ENCODE measurements around the gene TP53. TPM values are rescaled to one million over a fixed set of nuclear protein-coding genes. Genes with fewer than 3 reads are reported as not detected.
A peak's percentile ranks its signal among the peaks of the same experiment; 100 is the strongest.

TP53 gene
- polyA plus RNA-seq, 1 of the 3 experiments (the other 2 are of a cell fraction), result 62.6 TPM

GRCh38 chr17:7652388-7653356, 34.6 kb downstream of the TP53 start:
- CTCF ChIA-PET, result interaction anchor here (1.4 to 6.5 kb wide), 4 partner anchors 19 to 35 kb away, joined by 4 to 55 read pairs (median 18); partner anchors contain the start of genes TP53 and WRAP53

GRCh38 chr17:7651665-7652387, 35.5 kb downstream of the TP53 start:
- H3K36me3 ChIP-seq (replicated peaks in 1 of 2; ENCODE audit: control insufficient read depth in 1 of 2, insufficient read depth in 2 of 2, low read length in 1 of 2), result no peaks in the 10 kb centered on the region
- peaks cover 25% of the 10 kb centered on the region for H3K27me3 ChIP-seq (ENCODE audit: insufficient read depth)
- no peak overlapping the region for H3K9ac ChIP-seq
- H3F3A ChIP-seq (replicated peaks; ENCODE audit: insufficient read depth), result no peaks in the 10 kb centered on the region
- no peaks in the 10 kb centered on the region for H3K9me3 ChIP-seq
- peak overlapping the region; percentile 82 for H3K4me2 ChIP-seq
- H3K9me2 ChIP-seq, result no peaks in the 10 kb centered on the region
- peak; percentile 81 for DNase-seq
- ChIA-PET CTCF (interaction anchor here (0.7 to 6.5 kb wide), 7 partner anchors 12 to 38 kb away, joined by 3 to 55 read pairs (median 6); partner anchors contain the start of genes FXR2, TP53 and WRAP53), POLR2A (interaction anchor here (1.2 to 2.8 kb wide), 5 partner anchors 17 to 35 kb away, joined by 3 to 40 read pairs (median 3); partner anchors contain the start of genes SAT2, TP53 and WRAP53)
- peak overlapping the region; percentile 47 to 50 for H3K4me3 ChIP-seq (ENCODE audit: low read depth in 2 of 2, low read length in 1 of 2)
- H3K27ac ChIP-seq (ENCODE audit: low read depth in 2 of 2, low read length in 1 of 2), result no peak overlapping the region
- peaks cover 0 to 7% of the 10 kb centered on the region in 2 experiments; a peak in 1 of 4 replicates for H3K4me1 ChIP-seq (ENCODE audit: control insufficient read depth in 1 of 2, insufficient read depth in 2 of 2, low read depth in 1 of 2, low read length in 1 of 2)
- H3K79me2 ChIP-seq (ENCODE audit: insufficient read depth), result no peaks in the 10 kb centered on the region
- no peaks in the 10 kb centered on the region for H4K20me1 ChIP-seq (ENCODE audit: insufficient read depth)
- H2AFZ ChIP-seq (ENCODE audit: low read depth), result 0 out of 2 replicates have a peak overlapping the region, but pooled peaks have one; percentile 62
- TF ChIP-seq EP300 (IDR thresholded peaks at IDR 0.05; ENCODE audit: borderline replicate concordance in 1 of 2, low read depth in 1 of 2, low read length in 1 of 2), result no peak
- no peak for TF ChIP-seq FOXM1 (IDR thresholded peaks at IDR 0.05; ENCODE audit: low read depth)
- no peak for TF ChIP-seq TEAD4 (IDR thresholded peaks at IDR 0.05; ENCODE audit: borderline replicate concordance, insufficient read depth)
- TF ChIP-seq, protein P1, sequence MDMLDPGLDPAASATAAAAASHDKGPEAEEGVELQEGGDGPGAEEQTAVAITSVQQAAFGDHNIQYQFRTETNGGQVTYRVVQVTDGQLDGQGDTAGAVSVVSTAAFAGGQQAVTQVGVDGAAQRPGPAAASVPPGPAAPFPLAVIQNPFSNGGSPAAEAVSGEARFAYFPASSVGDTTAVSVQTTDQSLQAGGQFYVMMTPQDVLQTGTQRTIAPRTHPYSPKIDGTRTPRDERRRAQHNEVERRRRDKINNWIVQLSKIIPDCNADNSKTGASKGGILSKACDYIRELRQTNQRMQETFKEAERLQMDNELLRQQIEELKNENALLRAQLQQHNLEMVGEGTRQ (IDR thresholded peaks at IDR 0.05; ENCODE audit: borderline replicate concordance, low read depth, low read length), result no peak
- no peak for TF ChIP-seq JUND (IDR thresholded peaks at IDR 0.05)
- no peak for TF ChIP-seq POLR2AphosphoS5 (IDR thresholded peaks at IDR 0.05; ENCODE audit: low read depth, low read length)
- TF ChIP-seq MEF2A (IDR thresholded peaks at IDR 0.05; ENCODE audit: borderline replicate concordance, low read depth), result no peak
- no peak for TF ChIP-seq CTCF (IDR thresholded peaks at IDR 0.05)
- no peak for TF ChIP-seq FOSL2 (IDR thresholded peaks at IDR 0.05; ENCODE audit: borderline replicate concordance, low read depth)
- no peak for TF ChIP-seq EZH2phosphoT487 (IDR thresholded peaks at IDR 0.05; ENCODE audit: borderline replicate concordance, low read depth)
- WGBS (ENCODE audit: low lambda C conversion rate), result 30% methylated on average over 16 of the region's 54 CpGs

More at GRCh38 chr17:7652388-7653356, 34.6 kb downstream of the TP53 start:
- H3K79me2 ChIP-seq (ENCODE audit: insufficient read depth), result no peaks in the 10 kb centered on the region
- no peak overlapping the region for H3K4me3 ChIP-seq (ENCODE audit: low read depth in 2 of 2, low read length in 1 of 2)
- TF ChIP-seq, protein P2, sequence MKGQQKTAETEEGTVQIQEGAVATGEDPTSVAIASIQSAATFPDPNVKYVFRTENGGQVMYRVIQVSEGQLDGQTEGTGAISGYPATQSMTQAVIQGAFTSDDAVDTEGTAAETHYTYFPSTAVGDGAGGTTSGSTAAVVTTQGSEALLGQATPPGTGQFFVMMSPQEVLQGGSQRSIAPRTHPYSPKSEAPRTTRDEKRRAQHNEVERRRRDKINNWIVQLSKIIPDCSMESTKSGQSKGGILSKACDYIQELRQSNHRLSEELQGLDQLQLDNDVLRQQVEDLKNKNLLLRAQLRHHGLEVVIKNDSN (IDR thresholded peaks at IDR 0.05; ENCODE audit: borderline replicate concordance, low read depth), result no peak
- TF ChIP-seq CHD2 (IDR thresholded peaks at IDR 0.05; ENCODE audit: low read length, partially characterized antibody) (no peak), MXI1 (IDR thresholded peaks at IDR 0.05; ENCODE audit: low read depth, low read length) (no peak), GATA2 (CRISPR knock-in tag; IDR thresholded peaks at IDR 0.05) (no peak), FOXJ3 (CRISPR knock-in tag; IDR thresholded peaks at IDR 0.05) (no peak), NFIC (IDR thresholded peaks at IDR 0.05; ENCODE audit: borderline replicate concordance) (no peak), SMC3 (IDR thresholded peaks at IDR 0.05; ENCODE audit: low read depth, low read length) (no peak), FOXM1 (IDR thresholded peaks at IDR 0.05; ENCODE audit: low read depth) (no peak)
- TF ChIP-seq, protein P3, sequence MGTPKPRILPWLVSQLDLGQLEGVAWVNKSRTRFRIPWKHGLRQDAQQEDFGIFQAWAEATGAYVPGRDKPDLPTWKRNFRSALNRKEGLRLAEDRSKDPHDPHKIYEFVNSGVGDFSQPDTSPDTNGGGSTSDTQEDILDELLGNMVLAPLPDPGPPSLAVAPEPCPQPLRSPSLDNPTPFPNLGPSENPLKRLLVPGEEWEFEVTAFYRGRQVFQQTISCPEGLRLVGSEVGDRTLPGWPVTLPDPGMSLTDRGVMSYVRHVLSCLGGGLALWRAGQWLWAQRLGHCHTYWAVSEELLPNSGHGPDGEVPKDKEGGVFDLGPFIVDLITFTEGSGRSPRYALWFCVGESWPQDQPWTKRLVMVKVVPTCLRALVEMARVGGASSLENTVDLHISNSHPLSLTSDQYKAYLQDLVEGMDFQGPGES (IDR thresholded peaks at IDR 0.05; ENCODE audit: low read depth, low read length), result no peak
- no peak for DNase-seq
- no peak overlapping the region for H3K9ac ChIP-seq
- peaks cover 25% of the 10 kb centered on the region for H3K27me3 ChIP-seq (ENCODE audit: insufficient read depth)
- no peaks in the 10 kb centered on the region for H3K9me2 ChIP-seq
- POLR2A ChIA-PET, result interaction anchor here (0.5 to 2.8 kb wide), 2 partner anchors 28 to 34 kb away, joined by 3 to 40 read pairs; partner anchors contain the start of genes TP53 and WRAP53
- H3K4me2 ChIP-seq, result no peak overlapping the region
- no peaks in the 10 kb centered on the region for H4K20me1 ChIP-seq (ENCODE audit: insufficient read depth)
- H2AFZ ChIP-seq (ENCODE audit: low read depth), result no peak overlapping the region
- no peaks in the 10 kb centered on the region for H3K36me3 ChIP-seq (replicated peaks in 1 of 2; ENCODE audit: control insufficient read depth in 1 of 2, insufficient read depth in 2 of 2, low read length in 1 of 2)
- no peak overlapping the region for H3K27ac ChIP-seq (ENCODE audit: low read depth in 2 of 2, low read length in 1 of 2)
- peaks cover 0 to 7% of the 10 kb centered on the region in 2 experiments; a peak in 1 of 4 replicates for H3K4me1 ChIP-seq (ENCODE audit: control insufficient read depth in 1 of 2, insufficient read depth in 2 of 2, low read depth in 1 of 2, low read length in 1 of 2)
- WGBS (ENCODE audit: low lambda C conversion rate), result 83% methylated on average over 12 of the region's 12 CpGs
- no peaks in the 10 kb centered on the region for H3K9me3 ChIP-seq
- H3F3A ChIP-seq (replicated peaks; ENCODE audit: insufficient read depth), result peaks cover 4% of the 10 kb centered on the region

All from SK-N-SH (cell line).